Measurements from ENCODE around the gene GRK2.
"Not testable (repeated sequence)": the region's sequence is repeated elsewhere in the genome, so short reads cannot be mapped to it uniquely, and the experiment has no call there.

Gene GRK2

DNA sequence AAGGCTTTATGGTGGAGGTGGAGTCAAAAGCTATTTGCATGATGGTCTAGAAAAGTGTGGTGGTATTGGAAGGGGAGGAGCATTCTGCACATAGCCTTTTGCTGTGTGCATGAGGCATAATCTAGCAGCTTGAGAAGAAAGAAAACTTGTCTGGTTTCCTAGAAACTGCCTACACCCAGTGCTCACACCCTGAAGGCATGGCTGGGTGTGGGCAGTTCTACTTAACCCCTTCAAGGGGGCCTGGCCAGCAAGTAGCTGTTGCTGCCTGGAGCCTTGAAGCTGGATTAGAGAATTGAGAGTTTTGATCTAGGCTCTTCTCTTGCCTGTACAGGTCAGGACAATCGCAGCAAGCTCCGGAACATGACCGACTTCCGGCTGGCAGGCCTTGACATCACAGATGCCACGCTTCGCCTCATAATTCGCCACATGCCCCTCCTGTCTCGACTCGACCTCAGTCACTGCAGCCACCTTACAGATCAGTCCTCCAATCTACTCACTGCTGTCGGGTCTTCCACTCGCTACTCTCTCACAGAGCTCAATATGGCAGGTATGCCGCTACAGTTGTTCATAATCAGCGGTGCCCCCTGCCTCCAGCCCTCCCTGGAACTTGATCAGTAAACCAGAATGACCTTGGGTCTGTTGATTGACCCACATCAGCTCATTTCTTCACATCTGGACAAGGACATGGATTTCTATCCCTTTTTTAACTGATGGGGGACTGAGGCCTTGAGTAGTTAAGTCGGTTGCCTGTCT lies 12.2 kb upstream of the GRK2 start:
- no peak for DNase-seq (ENCODE audit: low read depth in 2 of 2, low spot score in 1 of 2)

DNA sequence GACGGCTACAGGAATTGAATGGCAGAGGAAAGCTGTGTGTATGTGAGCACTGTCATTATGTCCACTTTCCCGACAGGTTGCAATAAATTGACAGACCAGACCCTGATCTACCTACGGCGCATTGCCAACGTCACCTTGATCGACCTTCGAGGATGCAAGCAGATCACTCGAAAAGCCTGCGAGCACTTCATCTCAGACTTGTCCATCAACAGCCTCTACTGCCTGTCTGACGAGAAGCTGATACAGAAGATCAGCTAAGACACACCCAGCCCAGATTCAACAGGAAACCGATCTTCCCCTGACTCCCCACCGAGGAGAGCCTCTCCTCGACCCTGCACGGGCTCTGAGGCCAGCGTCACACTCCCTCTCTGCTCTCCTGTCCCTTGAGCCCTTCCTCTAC lies 11.5 kb upstream of the GRK2 start:
- DNase-seq (ENCODE audit: low read depth in 2 of 2, low spot score in 1 of 2) = no peak

DNA sequence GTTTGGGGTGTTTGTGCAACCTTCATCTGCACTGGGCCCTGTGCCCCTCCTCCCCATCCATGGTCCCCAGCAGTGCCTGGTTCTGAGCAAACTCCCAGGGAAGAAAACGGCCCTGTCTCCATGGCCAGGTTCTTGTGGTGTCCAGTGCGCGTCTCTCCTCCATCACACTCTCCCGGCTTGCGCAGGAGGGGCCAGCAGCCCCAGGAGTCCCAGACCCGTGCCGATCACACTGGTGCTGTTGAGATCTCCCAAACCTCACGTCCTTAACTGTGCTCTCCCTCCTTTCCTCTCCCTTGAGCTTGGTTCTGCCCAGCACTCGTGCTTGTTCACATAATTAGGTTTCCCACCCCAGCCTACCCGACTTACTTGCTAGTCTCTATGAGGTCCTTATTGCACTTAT lies 10.9 kb upstream of the GRK2 start:
- DNase-seq (ENCODE audit: low read depth in 2 of 2, low spot score in 1 of 2) = no peak

DNA sequence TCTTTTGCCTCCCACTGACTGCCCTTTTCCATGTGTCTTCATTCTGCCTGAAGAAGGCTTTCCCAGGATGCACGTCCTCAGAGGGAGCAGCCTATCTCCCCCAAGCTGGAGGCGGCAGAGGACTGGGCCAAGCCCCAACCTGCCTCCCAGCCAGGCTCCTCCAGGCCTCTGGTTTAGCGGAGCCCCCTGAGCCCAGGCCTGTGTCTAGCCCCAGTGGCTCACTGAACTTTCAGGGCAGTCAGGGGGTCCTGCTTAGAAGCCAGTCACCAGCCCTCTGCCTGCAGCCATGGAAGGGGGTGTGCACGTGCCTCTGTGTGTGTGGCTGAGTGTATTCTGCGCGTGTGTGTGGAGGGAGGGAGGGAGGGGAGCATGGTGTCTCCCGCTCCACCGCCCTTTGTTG lies 10.4 kb upstream of the GRK2 start:
- no peak for DNase-seq (ENCODE audit: low read depth in 2 of 2, low spot score in 1 of 2)

DNA sequence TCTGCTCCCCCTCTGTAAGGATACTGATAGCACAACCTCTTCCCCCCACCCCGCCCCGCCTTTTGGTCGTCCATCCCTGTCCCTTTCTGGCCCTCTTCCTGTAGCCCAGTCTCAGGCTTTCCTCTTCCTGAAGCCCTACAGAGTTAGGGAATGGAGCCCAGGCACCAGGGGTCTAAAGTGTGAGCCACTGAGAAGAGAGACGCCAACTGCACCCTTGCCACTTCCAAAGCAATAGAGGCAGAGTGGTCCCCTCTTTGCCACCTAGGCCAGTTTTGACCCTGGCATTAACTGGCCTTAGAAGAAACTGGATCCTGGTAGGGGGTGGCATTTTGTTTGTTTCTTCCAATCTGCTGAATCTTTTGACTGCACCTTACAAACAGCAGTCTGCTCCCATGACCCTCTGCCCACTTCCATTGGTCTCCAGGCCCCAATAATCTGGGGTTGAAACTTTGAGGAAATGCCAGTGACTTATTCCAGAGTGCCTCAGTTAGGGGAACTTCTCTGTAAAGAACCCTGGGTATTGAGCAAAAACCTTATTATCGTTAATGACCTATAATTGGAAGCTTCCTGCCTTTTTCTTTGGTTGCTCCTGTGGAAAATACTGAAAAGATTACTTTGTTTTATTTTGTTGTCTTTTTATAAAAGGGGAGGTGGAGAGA lies 9.7 kb upstream of the GRK2 start:
- no peak for DNase-seq (ENCODE audit: low read depth in 2 of 2, low spot score in 1 of 2)

DNA sequence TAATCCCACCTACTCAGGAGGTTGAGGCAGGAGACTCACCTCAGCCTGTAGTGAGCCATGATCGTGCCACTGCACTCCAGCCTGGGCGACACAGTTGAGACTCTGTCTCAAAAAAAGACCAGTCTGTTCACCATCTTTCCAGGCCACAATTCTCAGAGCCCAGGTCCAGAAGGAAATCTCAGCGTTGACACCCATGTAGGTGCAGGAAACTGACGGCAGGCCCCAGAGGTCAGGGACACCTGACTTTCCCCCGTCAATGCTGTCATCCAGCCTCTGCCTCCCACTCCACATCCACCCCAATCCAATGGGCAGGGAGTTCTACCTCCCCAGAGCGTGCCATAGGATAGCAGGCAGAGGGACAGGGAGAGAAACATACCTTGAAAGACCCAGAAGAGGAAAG lies 5.9 kb upstream of the GRK2 start:
- DNase-seq (ENCODE audit: low read depth in 2 of 2, low spot score in 1 of 2) = no peak

DNA sequence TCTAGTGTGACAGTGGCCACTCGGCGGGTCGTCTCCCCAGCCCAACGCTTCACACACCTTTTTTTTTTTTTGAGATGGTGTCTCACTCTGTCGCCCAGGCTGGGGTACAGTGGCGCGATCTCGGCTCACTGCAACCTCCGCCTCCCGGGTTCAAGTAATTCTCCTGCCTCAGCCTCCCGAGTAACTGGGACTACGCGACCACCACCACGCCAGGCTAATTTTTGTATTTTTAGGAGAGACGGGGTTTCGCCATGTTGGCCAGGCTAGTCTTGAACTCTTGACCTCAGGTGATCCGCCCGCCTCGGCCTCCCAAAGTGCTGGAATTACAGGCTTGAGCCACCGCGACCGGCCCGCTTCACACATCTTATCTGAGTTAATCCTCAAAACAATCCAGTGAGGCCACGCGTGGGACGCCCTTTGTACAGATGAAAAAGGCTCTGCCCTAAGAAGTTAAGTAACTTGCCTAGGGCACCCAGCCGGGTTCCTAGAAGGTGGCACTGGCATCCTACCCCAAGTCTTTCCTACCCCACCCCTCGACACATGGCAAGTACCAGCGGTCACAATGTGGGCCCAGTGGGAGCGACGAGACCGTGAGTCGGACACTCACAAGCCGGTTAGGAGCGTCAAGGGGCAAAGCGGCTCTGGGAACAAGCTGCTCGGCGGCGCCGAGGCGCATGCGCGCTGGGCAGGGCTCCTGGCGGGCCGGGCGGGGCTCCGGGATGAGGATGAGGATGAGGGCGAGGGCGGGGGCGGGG lies 5.2 kb upstream of the GRK2 start:
- DNase-seq (ENCODE audit: low read depth in 2 of 2, low spot score in 1 of 2) = not testable (repeated sequence)

DNA sequence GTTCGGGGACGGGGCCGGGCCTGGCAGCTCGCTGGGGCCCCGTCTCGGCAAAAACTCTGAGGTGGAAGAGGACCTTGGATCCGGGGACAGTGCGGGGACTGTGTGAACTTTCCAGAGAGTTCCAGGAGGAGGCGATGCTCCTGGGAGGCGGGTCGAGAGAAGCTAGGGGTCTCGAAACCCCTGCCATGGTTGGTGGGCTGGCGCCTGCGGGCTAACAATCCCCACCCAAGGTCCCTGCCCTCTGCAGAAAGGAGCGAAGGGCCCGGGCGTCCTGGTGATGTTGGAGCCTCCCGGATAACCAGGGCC lies 4.7 kb upstream of the GRK2 start:
- no peak for DNase-seq (ENCODE audit: low read depth in 2 of 2, low spot score in 1 of 2)

DNA sequence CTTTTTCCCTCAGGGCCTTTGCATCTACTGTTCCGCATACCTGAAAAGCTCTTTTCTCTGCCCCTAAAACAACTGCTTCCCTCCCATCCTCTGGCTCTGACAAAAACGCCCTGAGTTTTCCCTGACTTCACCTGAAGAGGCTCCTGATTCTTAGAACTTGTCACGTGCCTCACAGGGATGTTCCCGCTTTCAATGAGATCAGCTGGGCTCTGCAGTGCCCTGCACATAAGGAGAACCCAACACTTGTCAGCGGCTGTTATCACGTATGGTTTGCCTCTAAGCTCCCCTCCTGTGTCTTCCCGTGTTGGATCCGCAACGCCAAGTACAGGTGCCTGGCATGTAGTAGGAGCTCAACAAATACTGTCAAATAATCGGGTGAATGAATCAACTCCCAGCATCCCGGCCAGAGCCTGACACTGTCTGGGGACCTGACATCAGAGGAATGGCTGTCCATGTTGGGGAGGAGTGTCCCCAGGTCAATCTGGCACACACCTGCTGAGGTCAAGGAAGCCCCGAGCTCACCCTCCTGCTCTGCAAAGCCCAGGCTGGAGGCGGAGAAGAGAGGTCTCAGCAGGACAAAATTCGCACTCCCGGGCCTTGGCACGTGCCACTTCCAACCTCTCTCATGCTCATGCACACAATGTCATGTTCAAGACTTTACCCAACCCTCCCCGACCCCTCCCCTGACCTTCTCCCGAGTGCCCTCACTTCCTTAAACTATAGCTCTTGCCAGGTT lies 4.2 kb upstream of the GRK2 start:
- DNase-seq (ENCODE audit: low read depth in 2 of 2, low spot score in 1 of 2) = no peak

DNA sequence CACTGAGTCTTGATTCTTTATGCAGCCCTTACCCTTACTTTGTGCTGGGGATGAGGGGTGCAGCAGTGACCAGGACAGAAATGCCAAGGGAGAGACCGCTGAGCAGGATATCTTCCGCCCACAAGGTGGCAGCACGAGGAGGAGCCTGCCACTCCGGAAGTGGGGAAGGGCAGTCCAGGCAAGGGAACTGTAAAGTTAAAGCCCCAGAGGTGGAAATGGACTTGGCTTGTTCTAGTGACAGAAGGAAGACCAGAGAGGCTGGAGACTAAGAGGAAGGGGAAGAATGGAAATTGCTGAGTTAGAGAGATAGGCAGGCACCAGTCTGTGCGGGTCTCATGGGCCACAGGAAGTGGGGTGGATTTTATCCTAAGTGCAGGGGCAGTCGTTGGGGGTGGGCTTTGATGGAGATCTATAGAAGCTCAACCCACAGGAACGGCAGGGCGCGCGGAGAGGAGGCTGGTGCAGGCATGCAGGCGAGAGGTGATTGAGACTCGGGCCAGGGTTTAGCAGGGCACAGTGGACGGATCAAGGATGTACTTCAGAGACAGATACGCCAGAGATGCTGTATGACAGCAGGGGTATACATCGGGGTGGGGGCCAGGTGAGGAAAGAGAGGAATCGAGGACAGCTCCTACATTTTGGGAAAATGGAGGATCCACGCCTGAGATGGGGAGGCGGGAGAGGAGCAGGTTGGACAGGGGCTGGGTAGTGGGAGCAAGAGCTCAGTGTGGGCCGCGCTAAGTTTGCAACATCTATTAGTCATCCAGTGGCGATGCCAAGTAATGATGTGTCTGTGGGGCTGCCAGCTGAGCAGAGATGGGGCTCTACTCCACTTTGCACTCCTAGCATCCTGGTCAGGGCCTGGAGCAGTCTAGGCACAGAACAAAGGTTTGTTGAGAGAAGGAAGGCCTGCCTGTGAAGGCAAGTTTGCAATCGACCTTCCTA lies 3.3 kb upstream of the GRK2 start:
- no peak for DNase-seq (ENCODE audit: low read depth in 2 of 2, low spot score in 1 of 2)

DNA sequence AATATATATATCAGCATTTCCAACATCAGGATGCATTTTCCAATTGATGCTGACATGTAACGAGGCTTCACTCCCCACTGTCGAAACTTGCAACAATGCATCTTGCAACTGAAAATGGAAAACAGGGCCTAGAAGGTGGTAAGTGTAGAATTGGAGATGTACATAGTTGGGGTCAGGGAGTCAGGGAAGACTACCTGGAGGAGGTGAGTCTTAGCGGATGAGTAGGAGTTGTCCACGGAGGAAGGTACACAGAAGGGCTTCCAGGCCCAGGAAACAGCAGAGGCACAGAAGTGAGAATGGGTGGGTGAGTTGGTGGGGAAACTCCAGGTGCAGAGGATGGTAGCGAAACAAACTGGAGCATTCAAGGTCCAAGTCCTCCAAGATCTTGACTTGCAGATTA lies 2.0 kb upstream of the GRK2 start:
- DNase-seq (ENCODE audit: low read depth in 2 of 2, low spot score in 1 of 2) = no peak

DNA sequence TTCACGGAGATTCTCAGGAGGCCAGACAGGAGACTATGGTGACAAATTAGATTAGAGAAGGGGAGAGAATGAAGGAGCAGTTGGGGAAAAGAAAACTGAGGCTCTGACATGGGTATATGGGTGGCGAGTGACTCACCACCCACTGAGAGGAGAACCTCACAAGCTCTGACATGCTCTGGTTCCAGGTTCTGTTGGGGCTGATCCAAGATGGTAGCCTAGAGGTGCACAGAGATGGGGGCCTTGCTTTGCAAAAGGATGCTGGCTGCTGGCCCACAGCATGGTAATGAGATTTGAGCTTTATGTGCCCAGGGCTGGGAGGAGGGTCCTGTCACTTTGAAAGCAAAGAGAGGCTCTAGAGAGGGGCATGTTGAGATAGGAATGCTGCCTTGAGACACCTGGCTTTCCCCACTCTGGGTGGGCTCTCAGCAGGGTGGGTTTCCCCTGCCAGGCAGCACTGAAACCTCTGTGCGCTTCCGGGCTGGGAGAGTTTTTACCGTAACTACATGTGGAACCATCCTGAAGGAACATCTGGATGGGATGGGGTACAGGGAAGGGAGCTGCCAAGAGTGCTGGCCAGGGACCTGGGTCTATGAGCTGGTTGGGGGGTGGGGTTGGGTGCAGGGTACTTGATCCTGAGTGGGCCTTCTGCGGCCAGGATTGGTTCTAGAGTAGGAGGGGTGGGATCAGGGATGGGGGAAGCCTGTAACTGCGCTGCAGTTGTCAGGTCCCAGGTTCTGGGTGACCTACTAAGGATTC lies 1.2 kb upstream of the GRK2 start:
- no peak for DNase-seq (ENCODE audit: low read depth in 2 of 2, low spot score in 1 of 2)

DNA sequence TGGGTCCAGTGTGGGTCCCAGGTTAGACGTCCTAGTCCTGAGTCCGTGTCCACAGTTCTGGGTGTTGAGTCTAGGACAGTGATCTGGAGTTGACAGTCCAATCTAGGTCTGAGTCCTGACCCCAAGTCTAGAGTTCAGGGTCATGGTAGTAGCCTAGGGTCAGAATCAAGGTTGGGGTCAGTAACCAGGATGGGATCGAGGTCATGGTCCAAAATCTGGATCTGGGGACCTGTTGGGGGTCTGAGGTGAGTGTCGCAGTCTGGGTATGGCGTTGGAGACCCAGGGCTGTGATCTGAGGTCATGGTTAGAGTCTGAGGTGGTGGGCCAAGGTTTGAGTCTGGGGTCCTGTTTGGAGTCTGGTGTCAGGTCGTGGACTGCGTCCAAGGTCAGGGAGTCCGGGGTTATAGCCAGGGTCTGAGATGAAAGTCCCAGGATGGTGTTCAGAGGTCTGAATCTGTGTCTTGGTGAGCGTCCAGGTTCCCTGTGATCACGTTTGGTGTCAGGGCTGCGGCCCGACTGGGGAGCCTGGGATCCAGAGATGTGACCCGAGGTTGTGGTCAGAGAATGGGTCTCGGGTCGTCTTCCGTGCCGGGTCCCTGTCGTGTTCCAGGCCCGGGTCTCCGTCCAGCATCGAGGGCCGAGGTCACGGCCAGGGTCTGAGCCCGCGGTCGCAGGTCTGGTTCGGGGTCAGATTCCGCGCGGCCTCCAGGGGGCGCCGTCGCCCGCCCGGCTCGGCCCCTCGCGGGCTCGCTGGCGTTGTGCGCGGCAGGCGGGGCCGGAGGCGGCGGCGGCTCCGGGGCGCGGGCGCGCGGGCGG lies 432 bp upstream of the GRK2 start:
- peak in 1 of 2 donors; percentile 57 for DNase-seq (ENCODE audit: low read depth in 2 of 2, low spot score in 1 of 2)

DNA sequence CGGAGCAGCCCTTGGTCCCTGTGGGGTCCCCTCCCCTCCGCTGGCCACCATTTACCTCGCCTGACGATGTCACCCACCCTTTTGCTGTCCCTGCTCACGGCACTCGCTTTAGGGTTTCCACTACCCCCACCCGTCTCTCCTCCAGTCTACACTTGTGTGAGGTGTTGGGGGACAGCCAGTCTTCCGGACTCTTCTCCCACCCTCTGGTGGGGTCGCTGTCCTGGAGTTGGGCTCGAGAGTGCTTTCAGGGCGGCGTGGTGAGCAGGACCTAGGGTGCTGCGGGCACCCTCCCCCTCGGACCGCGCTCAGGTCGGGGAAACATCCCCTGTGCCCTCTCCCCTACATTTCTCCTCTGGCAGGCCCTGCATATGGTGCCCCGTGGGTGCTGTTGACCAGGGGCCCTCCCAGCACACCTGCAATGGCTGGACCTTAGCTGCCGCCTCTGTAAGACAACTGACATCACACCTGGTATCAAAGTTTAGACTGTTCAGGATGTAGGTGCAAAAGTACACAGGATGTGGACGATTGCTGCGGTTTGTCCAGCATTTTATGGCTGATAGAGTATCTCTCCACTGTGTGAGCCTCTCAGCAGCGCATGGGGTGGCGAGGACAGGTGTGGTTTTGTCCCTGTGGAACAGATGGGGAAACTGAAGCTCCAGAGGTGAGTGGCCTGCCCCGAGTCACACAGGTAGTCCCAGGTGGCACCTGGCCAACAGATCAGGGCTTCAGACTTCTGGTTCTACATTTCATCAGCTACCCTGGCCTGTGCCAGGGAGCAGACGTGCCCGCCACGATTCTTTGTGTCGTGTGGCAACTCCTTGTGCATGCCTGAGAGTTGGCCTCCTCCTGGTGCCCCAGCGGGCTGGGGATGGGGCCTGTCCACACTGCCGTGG lies 1.2 kb downstream of the GRK2 start:
- no peak for DNase-seq (ENCODE audit: low read depth in 2 of 2, low spot score in 1 of 2)

DNA sequence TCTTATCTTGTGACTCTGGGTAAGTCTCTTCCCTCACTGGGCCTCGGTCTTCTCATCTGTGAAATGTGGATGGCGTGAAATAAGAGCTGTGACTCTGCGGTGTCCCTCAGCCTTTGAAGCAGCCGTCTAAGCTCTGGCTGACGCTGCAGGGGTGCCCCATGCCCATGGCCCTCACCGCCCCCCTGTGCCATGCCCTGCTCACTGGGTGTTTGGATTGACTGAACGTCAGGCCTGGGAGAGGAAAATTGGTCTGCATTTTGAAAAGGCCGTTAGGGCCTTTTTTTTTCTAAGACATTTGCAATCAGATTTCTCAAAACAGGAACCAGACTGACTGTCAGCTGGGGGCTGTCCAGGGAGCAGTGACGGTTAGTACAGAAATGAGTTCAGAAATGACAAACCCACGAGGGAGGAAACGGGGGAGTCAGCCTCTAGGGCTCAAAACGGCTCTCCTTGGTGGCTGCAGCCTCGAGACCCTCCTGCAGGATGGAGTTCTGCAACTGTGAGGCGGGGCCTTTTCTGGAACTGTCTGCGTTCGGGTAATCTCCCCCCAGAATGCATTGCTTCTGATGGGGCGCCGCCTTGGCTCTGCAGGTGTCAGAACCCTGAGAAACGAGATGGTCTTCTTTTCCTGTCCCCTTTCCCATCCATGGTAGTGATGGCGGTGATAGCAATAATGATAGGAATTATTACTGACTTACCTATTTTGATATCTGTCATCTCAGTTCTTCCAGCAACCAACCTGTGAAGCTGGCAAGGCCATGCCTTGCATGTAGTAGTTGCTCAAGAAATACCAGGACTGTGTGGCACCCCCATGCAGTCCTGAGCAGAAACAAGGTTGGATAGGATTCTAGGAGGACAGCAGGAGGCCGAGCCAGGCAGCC lies 2.0 kb downstream of the GRK2 start:
- no peak for DNase-seq (ENCODE audit: low read depth in 2 of 2, low spot score in 1 of 2)

DNA sequence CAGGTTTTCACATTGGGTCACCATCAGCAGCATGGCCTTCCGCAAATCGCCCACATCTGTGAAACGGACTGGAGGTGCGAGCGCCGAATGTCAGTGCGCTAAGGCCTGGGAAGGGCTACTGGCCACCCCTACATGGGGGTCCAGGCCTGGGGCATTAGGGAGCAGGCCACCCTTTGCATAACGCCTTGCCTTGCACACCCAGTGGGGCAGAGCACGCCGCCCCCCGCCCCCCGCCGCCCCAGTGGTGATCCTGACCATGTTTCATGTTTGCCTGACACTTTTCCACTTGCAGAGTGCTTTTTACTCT lies 2.6 kb downstream of the GRK2 start:
- DNase-seq (ENCODE audit: low read depth in 2 of 2, low spot score in 1 of 2) = no peak

All from stimulated activated CD8-positive, alpha-beta memory T cell treated with anti-CD3 and anti-CD28 coated beads, Interleukin-4, amount 100 ng/mL, for 4 hours (primary cell).